Ureter (tissue), 1 donor: ENCODE data around the gene PKN3. TPM values are rescaled to one million over a fixed set of nuclear protein-coding genes. Genes with fewer than 3 reads are reported as not detected.

Experiments
- DNase-seq: peaks from one replicate; pipeline ENCODE4 v3.0.0-alpha.2; 2020; ENCODE audit warnings: low spot score
- total RNA-seq: library from RNA; stranded (reverse); gene quantifications from one replicate; pipeline ENCODE4 v1.2.4, GENCODE V29; 2023
- donor health status: DM: yes; HTN: yes; CAD: no.

The PKN3 gene
- total RNA-seq, 1 donor from 2014 or later = 11.1 TPM

GRCh38 chr9:128742401-128742800 lies 40.1 kb downstream of the PKN3 start:
- no peak for DNase-seq

DNA sequence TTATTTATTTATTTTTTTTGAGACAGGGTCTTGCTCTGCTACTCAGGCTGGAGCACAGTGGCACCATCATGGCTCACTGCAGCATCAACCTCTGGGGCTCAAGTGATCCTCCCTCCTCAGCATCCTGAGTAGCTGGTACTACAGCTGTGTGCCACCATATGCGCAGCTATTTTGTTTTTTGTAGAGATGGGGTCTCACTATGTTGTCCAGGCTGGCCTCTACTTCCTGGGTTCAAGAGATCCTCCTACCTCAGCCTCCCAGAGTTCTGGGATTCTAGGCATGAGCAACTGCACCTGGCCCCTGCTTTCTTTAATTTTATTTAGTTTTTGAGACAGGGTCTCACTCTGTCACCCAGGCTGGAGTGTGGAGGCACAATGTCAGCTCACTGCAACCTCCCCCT lies 41.1 kb downstream of the PKN3 start:
- DNase-seq = no peak

GRCh38 chr9:128747241-128747640 lies 44.9 kb downstream of the PKN3 start:
- DNase-seq = no peak

DNA sequence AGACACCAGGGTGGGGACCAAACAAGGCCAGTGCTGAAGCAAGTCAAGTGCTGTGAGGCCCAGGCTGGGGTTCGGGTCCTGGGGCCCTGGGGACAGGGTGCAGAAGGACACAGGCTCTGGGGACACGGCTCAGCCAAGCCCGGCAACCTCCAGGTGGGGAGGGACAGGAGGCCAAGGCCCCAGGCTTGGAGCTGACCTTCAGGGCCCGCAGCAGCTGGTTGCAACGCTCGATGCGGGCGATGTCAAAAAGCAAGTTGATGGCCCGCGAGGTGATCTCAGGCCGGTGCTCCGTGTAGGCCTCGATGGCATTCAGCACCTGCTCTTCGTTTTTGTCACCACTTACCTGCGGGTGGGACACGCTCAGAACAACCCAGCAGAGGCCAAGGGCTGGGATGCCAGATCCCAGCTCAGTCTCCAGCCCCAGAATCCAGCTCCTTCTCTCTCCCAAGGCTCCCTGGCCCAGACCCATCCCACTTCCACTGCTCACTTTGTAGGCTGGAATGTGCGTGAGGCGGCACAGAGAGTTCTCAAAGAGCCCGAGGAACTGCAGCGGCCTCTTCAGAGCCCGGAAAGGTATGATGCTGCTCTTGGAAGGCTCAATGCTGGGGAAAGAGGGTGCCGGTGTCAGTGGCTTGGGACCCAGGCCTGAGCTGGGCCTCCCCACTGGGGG lies 48.8 kb downstream of the PKN3 start:
- DNase-seq = no peak

DNA sequence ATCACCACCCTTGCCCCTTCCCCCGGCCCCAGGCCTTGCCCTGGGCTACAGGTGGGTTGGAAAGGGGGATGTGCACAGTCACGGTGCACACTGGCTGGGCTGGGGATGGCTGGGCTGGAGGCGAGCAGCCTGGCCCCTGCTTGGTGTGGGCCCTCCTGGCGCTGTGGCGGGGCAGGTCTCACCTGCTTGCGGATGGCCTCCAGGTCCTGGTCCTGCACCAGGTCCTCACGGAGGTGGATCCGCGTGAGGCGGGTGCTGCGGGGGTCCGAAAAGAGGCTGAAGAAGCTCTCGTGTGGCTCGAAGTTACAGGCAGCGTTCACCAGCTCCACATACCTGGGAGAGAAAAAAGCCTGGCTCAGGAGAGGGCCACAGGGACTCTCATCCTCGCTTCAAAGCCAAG lies 51.3 kb downstream of the PKN3 start:
- no peak for DNase-seq

DNA sequence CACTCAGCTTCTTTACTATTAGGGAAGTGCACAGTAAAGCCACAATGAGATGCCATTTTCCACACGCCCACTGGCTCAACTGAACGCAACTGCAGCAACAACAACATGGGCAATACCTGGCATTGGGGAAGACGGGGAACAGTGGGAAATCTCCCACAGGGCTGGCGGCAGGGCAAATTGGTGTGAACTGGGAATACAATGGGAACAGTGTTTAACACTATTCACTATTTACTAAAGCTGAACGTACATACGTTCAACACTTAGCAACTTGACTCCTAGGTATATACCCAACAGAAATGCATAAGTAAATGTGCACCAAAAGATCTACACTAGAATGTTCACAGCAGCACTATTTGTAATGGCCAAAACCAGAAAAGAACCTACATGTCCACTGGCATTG lies 55.3 kb downstream of the PKN3 start:
- no peak for DNase-seq

DNA sequence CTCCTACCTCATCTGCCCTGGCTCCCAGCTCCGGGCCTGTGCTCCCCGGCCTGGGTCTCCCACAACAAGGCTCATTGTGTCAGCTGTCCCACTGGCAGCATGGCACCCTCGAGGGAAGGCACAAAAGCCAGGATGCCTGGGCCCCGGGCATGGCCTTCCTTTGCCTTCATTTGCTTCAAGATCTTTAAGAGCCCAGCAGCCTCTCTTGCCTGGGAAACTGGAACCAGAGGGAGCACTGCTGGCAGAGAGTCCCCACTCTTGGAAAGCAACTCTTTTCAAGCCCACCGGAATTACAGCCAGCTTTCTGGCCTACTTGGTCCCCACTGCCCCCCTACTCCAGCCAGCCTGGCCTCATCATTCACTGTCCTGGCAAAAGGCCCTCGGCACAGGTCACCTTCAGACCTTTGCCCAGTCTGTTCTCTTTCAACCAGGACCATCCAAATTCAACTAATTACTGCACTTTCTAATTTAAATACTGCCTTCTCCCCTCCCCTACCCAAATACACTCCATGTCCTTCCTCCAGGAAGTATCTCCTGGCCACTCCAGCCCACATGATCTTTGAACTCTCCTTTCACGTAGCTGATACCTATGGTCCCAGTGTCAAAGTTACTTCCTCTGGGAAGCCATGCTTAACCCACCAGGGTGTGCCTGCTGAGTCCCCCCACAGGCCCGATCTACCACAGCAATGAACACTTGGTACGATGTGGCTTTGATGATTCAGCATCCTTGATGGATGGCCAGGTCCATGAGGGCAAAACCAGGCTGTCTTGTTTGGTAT lies 60.6 kb downstream of the PKN3 start:
- no peak for DNase-seq

DNA sequence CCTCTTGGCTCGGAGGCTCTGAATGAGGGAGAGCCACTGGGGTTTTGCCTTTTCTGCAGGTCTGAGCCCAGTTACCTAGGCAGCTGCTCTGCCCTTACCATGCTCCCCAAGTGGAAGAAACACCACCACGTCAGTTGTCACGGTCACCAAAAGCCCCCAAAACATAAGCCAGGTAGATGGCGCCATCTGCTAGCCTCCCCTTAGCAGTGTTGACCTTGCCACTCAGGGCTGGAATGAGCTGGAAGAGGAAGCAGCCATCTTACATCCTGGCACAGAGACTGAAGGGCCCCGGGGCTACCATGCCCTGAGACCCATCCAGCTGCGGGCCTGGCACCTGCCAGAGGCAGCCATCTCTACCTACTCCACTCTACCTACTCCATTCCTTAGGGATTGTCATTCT lies 62.1 kb downstream of the PKN3 start:
- no peak for DNase-seq

DNA sequence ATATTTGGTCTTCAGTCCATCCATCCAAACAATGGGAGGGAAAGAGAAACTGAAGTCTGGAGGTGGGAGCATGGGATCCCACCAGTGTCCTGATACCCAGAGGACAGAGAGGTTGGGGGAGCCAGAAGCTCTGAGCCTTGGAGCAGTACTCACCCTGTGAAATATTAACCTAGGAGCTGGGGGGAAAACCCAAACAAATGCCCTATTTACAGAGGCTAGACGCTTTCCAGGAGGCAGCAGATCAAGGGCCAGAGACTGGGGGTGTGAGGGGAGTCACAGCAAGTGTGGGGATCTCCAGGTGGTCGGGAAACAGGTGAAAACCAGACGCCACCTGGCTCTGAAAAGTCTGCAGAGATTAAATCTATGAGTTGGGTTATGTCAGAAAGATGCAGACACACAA lies 63.2 kb downstream of the PKN3 start:
- no peak for DNase-seq

DNA sequence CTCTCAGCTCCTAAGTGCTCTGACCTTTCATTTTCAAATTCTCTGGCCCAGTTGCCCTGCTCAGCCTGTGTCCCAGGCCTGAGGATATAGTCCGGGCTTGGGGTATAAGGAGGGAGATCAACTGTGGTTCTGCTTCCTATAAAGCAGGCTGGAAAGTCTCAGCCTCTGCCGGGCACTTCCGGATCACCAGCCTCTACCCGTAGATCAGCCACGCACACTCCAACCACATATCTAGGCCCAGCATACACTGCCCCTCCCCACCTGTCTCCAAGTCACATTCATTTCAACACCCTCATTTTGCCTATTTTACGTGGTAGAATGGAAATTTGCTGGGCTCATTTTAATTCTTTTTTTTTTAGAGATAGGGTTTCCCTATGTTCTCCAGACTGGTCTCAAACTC lies 66.3 kb downstream of the PKN3 start:
- DNase-seq = no peak

Other genes with a start within 250 kb of the PKN3 start
- 24.0 TPM for gene ODF2, start 246.5 kb upstream of the PKN3 start, total RNA-seq
- 19.8 TPM for gene GLE1, start 197.8 kb upstream of the PKN3 start, total RNA-seq
- gene SPTAN1, start 149.9 kb upstream of the PKN3 start, total RNA-seq = 398 TPM
- gene DYNC2I2, start 45.7 kb upstream of the PKN3 start, total RNA-seq = 36.1 TPM
- 390 TPM for gene SET, start 13.3 kb upstream of the PKN3 start, total RNA-seq
- 26.3 TPM for gene ZDHHC12, start 21.6 kb downstream of the PKN3 start, total RNA-seq
- gene ZER1, start 69.4 kb downstream of the PKN3 start, total RNA-seq = 46.6 TPM
- gene TBC1D13, start 84.8 kb downstream of the PKN3 start, total RNA-seq = 33.6 TPM
- gene ENDOG, start 116.0 kb downstream of the PKN3 start, total RNA-seq = 21.7 TPM
- gene SPOUT1, start 127.3 kb downstream of the PKN3 start, total RNA-seq = 55.7 TPM
- 13.0 TPM for gene KYAT1, start 179.4 kb downstream of the PKN3 start, total RNA-seq
- 37.1 TPM for gene LRRC8A, start 179.6 kb downstream of the PKN3 start, total RNA-seq
- 26.6 TPM for gene PHYHD1, start 218.5 kb downstream of the PKN3 start, total RNA-seq
- gene DOLK, start 245.1 kb downstream of the PKN3 start, total RNA-seq = 14.2 TPM
- gene NUP188, start 245.2 kb downstream of the PKN3 start, total RNA-seq = 52.1 TPM